Adrenal gland (tissue), 12 donors: ENCODE data around the gene ADISSP. TPM values are rescaled to one million over a fixed set of nuclear protein-coding genes. Genes with fewer than 3 reads are reported as not detected.

Experiments
- DNase-seq, 7 donors: peaks; one replicate each; pipeline ENCODE4 v3.0.0-alpha.2; 2019 to 2020
- H3K27ac ChIP-seq, 5 donors: fragments of 200-600 bp; sonication (generic) in 4 of 5; 1 replicate in 3 of 5; 2 replicates in 2 of 5; pipeline versions ENCODE4 v1.5.1 to v1.8.0; 2016 to 2020; ENCODE audit warnings: mild to moderate bottlenecking in 1 of 5
- H3K27me3 ChIP-seq: fragments of 200-600 bp; 2 replicates; pipeline ENCODE4 v1.8.0; 2021
- H3K36me3 ChIP-seq, 2 donors: fragments of 200-600 bp; replicated peaks in 1 of 2; 1 replicate in 1 of 2; 2 replicates in 1 of 2; pipeline versions ENCODE4 v1.5.1 to v1.8.0; 2018 to 2022
- H3K4me1 ChIP-seq, 2 donors: fragments of 200-600 bp; replicated peaks in 1 of 2; 1 replicate in 1 of 2; 2 replicates in 1 of 2; pipeline versions ENCODE4 v1.5.1 to v1.8.0; 2018 to 2021
- H3K4me3 ChIP-seq, 4 donors: fragments of 200-600 bp; sonication (generic) in 3 of 4; one replicate each; pipeline ENCODE4 v1.5.1; 2016 to 2018
- H3K9me3 ChIP-seq, 3 donors: fragments of 200-600 bp; sonication (generic) in 1 of 3; replicated peaks in 1 of 3; 1 replicate in 2 of 3; 2 replicates in 1 of 3; pipeline versions ENCODE4 v1.5.1 to v1.8.0; 2016 to 2021
- CTCF ChIP-seq, 6 experiments: fragments of 450-650 bp in 4 of 6; fragments of 200-600 bp in 2 of 6; sonication (generic) in 1 of 6; IDR thresholded peaks; 1 replicate in 5 of 6; 2 replicates in 1 of 6; pipeline versions ENCODE4 v1.5.1 to v1.8.0; 2016 to 2021; ENCODE audit warnings: antibody characterized with exemption in 6 of 6, mild to moderate bottlenecking in 2 of 6, moderate library complexity in 1 of 6
- POLR2A ChIP-seq, 2 donors: fragments of 450-650 bp; IDR thresholded peaks; one replicate each; pipeline ENCODE4 v1.6.1; 2017; ENCODE audit warnings: antibody characterized with exemption in 2 of 2, mild to moderate bottlenecking in 2 of 2, moderate library complexity in 1 of 2
- WGBS, 4 donors: extraction: QIAGEN DNeasy Blood & Tissue Kit in 2 of 4; methylation state at CpG; one replicate each; pipeline versions ENCODE4 v1.1.5 to v1.1.7; 2013 to 2017; 5-methylcytosine and 5-hydroxymethylcytosine counted together
- intact Hi-C, 2 donors: fragments of 100-400 bp; cut with DNase I; formaldehyde crosslinking; loops; one replicate each; pipeline versions ENCODE4 v1.14.1 to v1.15.0; 2022 to 2023
- polyA plus RNA-seq, 3 donors: library from polyadenylated mRNA; stranded (reverse); fragments of 200-250 nt in 2 of 3; fragments of 350-450 nt in 1 of 3; fragmentation: Illumina TruSeq in 1 of 3; extraction: RNeasy Lipid Tissue Mini Kit (QIAGEN cat#74804) in 1 of 3; gene quantifications; one replicate each; pipeline ENCODE4 v1.2.3, GENCODE V29; 2013 to 2014
- total RNA-seq, 9 donors: library from RNA; depleted of rRNA in 4 of 9; stranded (reverse); fragments of >200 nt in 4 of 9; fragments of 120-200 nt in 1 of 9; fragmentation: NEBNext Ultra II Directional in 1 of 9; extraction: Animal tissue kit (Norgen Biotek cat#: 25700) in 1 of 9; gene quantifications; one replicate each; pipeline versions ENCODE4 v1.1.0 to v1.2.4, GENCODE V29; 2013 to 2023
- donor health status: healthy with polysubstance abuse.
- donor health status: Bipolar disorder and iron deficiency.
- donor health status: DM: yes; HTN: yes; CAD: no.
- donor health status: DM: no; HTN: no; CAD: no.
- donor health status: DM: no; HTN: no; CAD: no.
- donor health status: DM: yes; HTN: yes; CAD: no.

ADISSP gene
- total and polyA plus RNA-seq, 12 donors, result 4.4 to 42.1 (median 24.5) TPM

GRCh38 chr20:3751305-3751674 lies 16.3 kb downstream of the ADISSP start:
- no peak for TF ChIP-seq CTCF (IDR thresholded peaks at IDR 0.05)
- no peak for TF ChIP-seq POLR2A (IDR thresholded peaks at IDR 0.05)
- no peaks in the 10 kb centered on the region for H3K36me3 ChIP-seq
- no peaks in the 10 kb centered on the region for H3K27me3 ChIP-seq
- no peaks in the 10 kb centered on the region for H3K9me3 ChIP-seq
- DNase-seq, result no peak
- intact Hi-C loops, result no loop called here
- WGBS, 4 donors, result 60 to 83% (median 73%) methylated on average over 5 to 31 of the region's 31 CpGs
- H3K4me3 ChIP-seq, result peak overlapping the region in 1 of 4 donors; percentile 44
- H3K27ac ChIP-seq, result no peak overlapping the region
- H3K4me1 ChIP-seq, result peaks cover 0 to 5% of the 10 kb centered on the region in 2 donors

- H3K27me3 ChIP-seq, result no peaks in the 10 kb centered on the region
- H3K9me3 ChIP-seq, result no peaks in the 10 kb centered on the region
- 30 to 55% (median 47%) methylated on average over 4 to 72 of the region's 72 CpGs for WGBS, 4 donors
- H3K4me3 ChIP-seq, result no peak overlapping the region
- TF ChIP-seq CTCF (IDR thresholded peaks at IDR 0.05) (peak; percentile 47 to 73 (median 50)), POLR2A (IDR thresholded peaks at IDR 0.05) (no peak)
- intact Hi-C loops, result no loop called here
- H3K36me3 ChIP-seq, result no peaks in the 10 kb centered on the region
- DNase-seq, result peak in 2 of 7 donors; percentile 46 to 51
- no peak overlapping the region for H3K27ac ChIP-seq
- H3K4me1 ChIP-seq, result peaks cover 0 to 5% of the 10 kb centered on the region in 2 donors
These were observed 17.6 kb downstream of the ADISSP start for GRCh38 chr20:3749689-3750531.

GRCh38 chr20:3749087-3749688 lies 18.4 kb downstream of the ADISSP start:
- intact Hi-C loops, result no loop called here
- 66 to 81% (median 68%) methylated on average over 13 to 24 of the region's 24 CpGs for WGBS, 4 donors
- Histone ChIP-seq H3K36me3 (no peaks in the 10 kb centered on the region), H3K4me3 (no peak overlapping the region), H3K4me1 (peaks cover 0 to 5% of the 10 kb centered on the region in 2 donors), H3K27me3 (no peaks in the 10 kb centered on the region), H3K27ac (no peak overlapping the region), H3K9me3 (no peaks in the 10 kb centered on the region)
- no peak for DNase-seq
- no peak for TF ChIP-seq CTCF (IDR thresholded peaks at IDR 0.05)
- no peak for TF ChIP-seq POLR2A (IDR thresholded peaks at IDR 0.05)

- 60 to 100% (median 89%) methylated on average over 1 to 16 of the region's 16 CpGs for WGBS, 4 donors
- intact Hi-C loops, result no loop called here
- Histone ChIP-seq H3K4me3 (no peak overlapping the region), H3K27ac (no peak overlapping the region), H3K4me1 (peaks cover 0 to 5% of the 10 kb centered on the region in 2 donors), H3K9me3 (no peaks in the 10 kb centered on the region), H3K27me3 (no peaks in the 10 kb centered on the region), H3K36me3 (no peaks in the 10 kb centered on the region)
- no peak for TF ChIP-seq POLR2A (IDR thresholded peaks at IDR 0.05)
- TF ChIP-seq CTCF (IDR thresholded peaks at IDR 0.05), result no peak
- DNase-seq, result no peak
These were observed 19.5 kb downstream of the ADISSP start for GRCh38 chr20:3748073-3748472.
